Panc1 (cell line): Measurements from ENCODE around the gene AGBL1. TPM values are rescaled to one million over a fixed set of nuclear protein-coding genes. Genes with fewer than 3 reads are reported as not detected.

ENCODE experiments used
- ATAC-seq: fragments of 200-7000 bp; cut with Tn5 transposase; 2 replicates; pipeline ENCODE4 v1.9.1; 2020; ENCODE audit warnings: mild to moderate bottlenecking, moderate library complexity
- BruUV-seq: library from RNA; stranded (reverse); fragments of 400-500 nt; replicated peaks from 2 replicates; lab custom pipeline; 2021; lab: Mats Ljungman, UMichigan
- CTCF ChIA-PET: fragments of 300-600 bp; sonication (Branson Sonifier 250); formaldehyde crosslinking; loops from one replicate; lab custom pipeline; 2022; ENCODE audit warnings: antibody characterized with exemption; lab: Charles Lee
- POLR2A ChIA-PET: fragments of 300-600 bp; sonication (Branson Sonifier 250); formaldehyde crosslinking; loops from one replicate; lab custom pipeline; 2022; ENCODE audit warnings: antibody characterized with exemption; lab: Charles Lee
- DNase-seq: peaks from one replicate; pipeline ENCODE4 v3.0.0-alpha.2; 2010; ENCODE audit warnings: low read depth, low spot score
- H3K27ac ChIP-seq: 2 replicates; pipeline ENCODE4 v1.5.1; 2011; ENCODE audit warnings: mild to moderate bottlenecking, low read length, inconsistent platforms
- H3K27me3 ChIP-seq: fragments of 200-500 bp; sonication (Bioruptor generic); 2 replicates; pipeline ENCODE4 v1.6.0; 2014; ENCODE audit warnings: low read length, inconsistent platforms; ENCODE audit not compliant: control insufficient read depth, insufficient read depth
- H3K36me3 ChIP-seq: fragments of 200-500 bp; sonication (Bioruptor generic); 2 replicates; pipeline ENCODE4 v1.5.1; 2014; ENCODE audit warnings: inconsistent platforms, mild to moderate bottlenecking, low read length, moderate library complexity; ENCODE audit not compliant: control insufficient read depth, insufficient read depth
- H3K4me1 ChIP-seq: 2 replicates; pipeline ENCODE4 v1.5.1; 2011; ENCODE audit warnings: inconsistent platforms, mild to moderate bottlenecking, low read length, moderate library complexity; ENCODE audit not compliant: control insufficient read depth, insufficient read depth
- H3K4me3 ChIP-seq, 2 experiments: 2 replicates each; pipeline ENCODE4 v1.5.1; 2011 to 2012; ENCODE audit warnings: low read depth in 2 of 2, low read length in 2 of 2, mild to moderate bottlenecking in 2 of 2, inconsistent platforms in 1 of 2, moderate library complexity in 1 of 2
- H3K9me3 ChIP-seq: fragments of 200-500 bp; sonication (Bioruptor generic); 2 replicates; pipeline ENCODE4 v1.5.1; 2014; ENCODE audit warnings: low read depth, mild to moderate bottlenecking, inconsistent platforms, low read length, moderate library complexity; ENCODE audit not compliant: control insufficient read depth, insufficient read depth
- CTCF ChIP-seq: fragments of 450-650 bp; IDR thresholded peaks from 2 replicates; pipeline ENCODE4 v1.5.1; 2017; ENCODE audit warnings: mild to moderate bottlenecking
- POLR2AphosphoS5 ChIP-seq: IDR thresholded peaks from 2 replicates; pipeline ENCODE4 v1.6.1; 2012; ENCODE audit warnings: mild to moderate bottlenecking, low read depth, low read length, moderate library complexity
- REST ChIP-seq, 2 experiments: IDR thresholded peaks; 2 replicates each; pipeline ENCODE4 v1.6.1; 2011 to 2012; ENCODE audit warnings: low read depth in 2 of 2, control low read depth in 1 of 2, low read length in 1 of 2, mild to moderate bottlenecking in 1 of 2, moderate library complexity in 1 of 2; ENCODE audit not compliant: insufficient read depth in 1 of 2
- SIN3A ChIP-seq: IDR thresholded peaks from 2 replicates; pipeline ENCODE4 v1.6.1; 2012; ENCODE audit warnings: low read depth, mild to moderate bottlenecking, low read length, moderate library complexity, borderline replicate concordance; ENCODE audit not compliant: insufficient read depth
- TCF7L2 ChIP-seq: IDR thresholded peaks from 2 replicates; pipeline ENCODE4 v1.6.1; 2011; ENCODE audit warnings: mild to moderate bottlenecking, low read depth, low read length, inconsistent platforms
- in situ Hi-C: cut with HindIII; loops from 2 replicates; pipeline ENCODE4 v1.10.0; 2016; ENCODE audit warnings: low sequenced_read_pairs, low pct_unique_long_range_greater_than_20kb
- intact Hi-C: fragments of 100-400 bp; cut with micrococcal nuclease; formaldehyde crosslinking; loops from one replicate; pipeline ENCODE4 v1.10.0; 2022; ENCODE audit not compliant: unreplicated experiment
- total RNA-seq: library from RNA; stranded (reverse); gene quantifications from one replicate; pipeline ENCODE4 v1.2.1, GENCODE V29; 2021; ENCODE audit not compliant: unreplicated experiment

The AGBL1 gene
- total RNA-seq, 1 experiment from 2014 or later, result not detected

GRCh38 chr15:86221119-86221518 is 141.4 kb downstream of the AGBL1 start:
- Histone ChIP-seq H3K4me1 (no peaks in the 10 kb centered on the region), H3K27me3 (no peaks in the 10 kb centered on the region), H3K9me3 (no peaks in the 10 kb centered on the region), H3K36me3 (no peaks in the 10 kb centered on the region), H3K27ac (no peak overlapping the region), H3K4me3 (no peak overlapping the region)
- intact Hi-C loops, result no loop called here
- no TSS peak for BruUV-seq
- DNase-seq (no peak), ATAC-seq (no peak)
- in situ Hi-C loops, result no loop called here
- TF ChIP-seq TCF7L2, result no peak
- no peak for TF ChIP-seq POLR2AphosphoS5
- no peak for TF ChIP-seq REST (IDR thresholded peaks at IDR 0.05; ENCODE audit: insufficient read depth in 1 of 2, low read depth in 2 of 2, low read length in 1 of 2)
- CTCF ChIA-PET, result interaction anchor here (0.8 kb wide), 1 partner anchor 314 kb away, joined by 4 read pairs; no protein-coding TSS in a partner anchor
- POLR2A ChIA-PET, result no interaction called here

- POLR2A ChIA-PET, result no interaction called here
Measured at GRCh38 chr15:86229306-86229705, 149.6 kb downstream of the AGBL1 start.

More at GRCh38 chr15:86229306-86229705, 149.6 kb downstream of the AGBL1 start:
- no peak for ATAC-seq
- H3K4me1 ChIP-seq, result no peaks in the 10 kb centered on the region
- in situ Hi-C loops, result no loop called here
- intact Hi-C loops, result no loop called here
- no peaks in the 10 kb centered on the region for H3K36me3 ChIP-seq
- H3K27me3 ChIP-seq, result peaks cover 8% of the 10 kb centered on the region
- BruUV-seq, result no TSS peak
- CTCF ChIA-PET, result no interaction called here
- TF ChIP-seq POLR2AphosphoS5, result no peak
- TF ChIP-seq CTCF, result no peak
- no peak for TF ChIP-seq TCF7L2
- TF ChIP-seq SIN3A, result no peak
- no peak for TF ChIP-seq REST (IDR thresholded peaks at IDR 0.05; ENCODE audit: insufficient read depth in 1 of 2, low read depth in 2 of 2, low read length in 1 of 2)
- no peak overlapping the region for H3K4me3 ChIP-seq
- no peaks in the 10 kb centered on the region for H3K9me3 ChIP-seq
- no peak for DNase-seq
- H3K27ac ChIP-seq, result no peak overlapping the region
